H1 (cell line): ENCODE measurements around the gene CD300A. TPM values are rescaled to one million over a fixed set of nuclear protein-coding genes. Genes with fewer than 3 reads are reported as not detected.

Experiments
- CTCF ChIA-PET: fragments of 300-600 bp; sonication (Branson Sonifier 250); formaldehyde crosslinking; loops from one replicate; lab custom pipeline; 2021; ENCODE audit not compliant: partially characterized antibody; lab: Charles Lee
- POLR2A ChIA-PET: fragments of 300-600 bp; sonication (Branson Sonifier 250); formaldehyde crosslinking; loops from one replicate; lab custom pipeline; 2021; ENCODE audit warnings: inconsistent platforms; ENCODE audit not compliant: partially characterized antibody; lab: Charles Lee
- DNase-seq, 2 experiments: peaks; one replicate each; pipeline versions ENCODE4 v3.0.0 to v3.0.0-alpha.2; 2010 to 2022; ENCODE audit warnings: low spot score in 2 of 2, low read depth in 1 of 2, mixed read lengths in 1 of 2
- FAIRE-seq: peaks from 2 replicates; lab custom pipeline; 2011; peaks lifted over from hg19 to GRCh38; lab: Jason Lieb, UNC
- H2AFZ ChIP-seq: 2 replicates; pipeline ENCODE4 v1.8.1; 2012; ENCODE audit warnings: low read length, inconsistent platforms
- H2AK5ac ChIP-seq: 2 replicates; pipeline ENCODE4 v1.6.1; 2013; ENCODE audit warnings: low read depth, low read length
- H2BK120ac ChIP-seq: replicated peaks from 2 replicates; pipeline ENCODE3; 2013; ENCODE audit warnings: low read depth, low read length, inconsistent platforms
- H2BK12ac ChIP-seq: 2 replicates; pipeline ENCODE4 v1.6.1; 2013; ENCODE audit warnings: low read depth, low read length
- H2BK15ac ChIP-seq: 2 replicates; pipeline ENCODE4 v1.6.1; 2013; ENCODE audit warnings: low read length
- H2BK20ac ChIP-seq: 2 replicates; pipeline ENCODE4 v1.6.1; 2013; ENCODE audit warnings: low read length
- H2BK5ac ChIP-seq: 2 replicates; pipeline ENCODE4 v1.6.1; 2013; ENCODE audit warnings: low read depth, low read length
- H3K14ac ChIP-seq: 2 replicates; pipeline ENCODE4 v1.6.1; 2013; ENCODE audit warnings: inconsistent platforms; ENCODE audit not compliant: insufficient read length
- H3K18ac ChIP-seq: 2 replicates; pipeline ENCODE4 v1.6.1; 2013; ENCODE audit warnings: low read length; ENCODE audit errors: extremely low read depth
- H3K23ac ChIP-seq: 2 replicates; pipeline ENCODE4 v1.6.1; 2013; ENCODE audit warnings: inconsistent platforms; ENCODE audit not compliant: insufficient read length
- H3K23me2 ChIP-seq: 2 replicates; pipeline ENCODE4 v1.6.1; 2013; ENCODE audit warnings: low read depth, low read length
- H3K27ac ChIP-seq: 2 replicates; pipeline ENCODE4 v1.6.1; 2011; ENCODE audit warnings: low read depth, low read length, inconsistent platforms
- H3K27me3 ChIP-seq, 4 experiments: replicated peaks in 1 of 4; 1 replicate in 1 of 4; 2 replicates in 3 of 4; pipeline versions ENCODE4 v1.6.1 to v1.8.1; 2011 to 2013; ENCODE audit warnings: low read length in 3 of 4, mild to moderate bottlenecking in 3 of 4, inconsistent platforms in 2 of 4, mixed read lengths in 2 of 4, moderate library complexity in 1 of 4; ENCODE audit not compliant: control insufficient read depth in 3 of 4, insufficient read depth in 3 of 4; ENCODE audit errors: extremely low read depth in 1 of 4
- H3K36me3 ChIP-seq, 4 experiments: 2 replicates each; pipeline versions ENCODE4 v1.6.1 to v1.8.1; 2011 to 2013; ENCODE audit warnings: mild to moderate bottlenecking in 4 of 4, low read length in 3 of 4, moderate library complexity in 2 of 4, control low read depth in 1 of 4, inconsistent platforms in 1 of 4; ENCODE audit not compliant: insufficient read depth in 4 of 4, control insufficient read depth in 2 of 4
- H3K4ac ChIP-seq: replicated peaks from 2 replicates; pipeline ENCODE3; 2013; ENCODE audit warnings: low read length, low read depth, mixed read lengths, inconsistent platforms; ENCODE audit not compliant: insufficient read length
- H3K4me1 ChIP-seq, 4 experiments: replicated peaks in 1 of 4; 1 replicate in 1 of 4; 2 replicates in 3 of 4; pipeline versions ENCODE4 v1.6.1 to v1.8.1; 2011 to 2013; ENCODE audit warnings: low read length in 3 of 4, inconsistent platforms in 2 of 4, mixed read lengths in 1 of 4; ENCODE audit not compliant: insufficient read depth in 4 of 4, control insufficient read depth in 3 of 4
- H3K4me2 ChIP-seq, 2 experiments: 2 replicates each; pipeline versions ENCODE4 v1.6.1 to v1.8.1; 2011 to 2013; ENCODE audit warnings: low read depth in 2 of 2, low read length in 2 of 2, control low read depth in 1 of 2, inconsistent platforms in 1 of 2, mild to moderate bottlenecking in 1 of 2; ENCODE audit not compliant: insufficient read depth in 1 of 2
- H3K4me3 ChIP-seq, 4 experiments: fragments of 200-600, 300-600 bp in 1 of 4; sonication (generic), shearing (Covaris generic), sonication (Bioruptor Twin) in 1 of 4; 2 replicates each; pipeline versions ENCODE4 v1.5.1 to v1.8.1; 2011 to 2016; ENCODE audit warnings: low read length in 4 of 4, low read depth in 3 of 4, control low read depth in 2 of 4, inconsistent platforms in 2 of 4, mild to moderate bottlenecking in 2 of 4, mixed read lengths in 1 of 4, moderate library complexity in 1 of 4; ENCODE audit not compliant: insufficient read depth in 2 of 4; ENCODE audit errors: extremely low read depth in 1 of 4
- H3K56ac ChIP-seq: replicated peaks from 2 replicates; pipeline ENCODE3; 2013; ENCODE audit warnings: low read depth, mild to moderate bottlenecking, mixed read lengths, low read length, inconsistent platforms; ENCODE audit not compliant: insufficient read length
- H3K79me1 ChIP-seq: 2 replicates; pipeline ENCODE4 v1.6.1; 2013; ENCODE audit warnings: low read depth, low read length, control low read depth
- H3K79me2 ChIP-seq, 2 experiments: 2 replicates each; pipeline versions ENCODE4 v1.6.1 to v1.8.1; 2012 to 2013; ENCODE audit warnings: low read length in 2 of 2, mild to moderate bottlenecking in 2 of 2, inconsistent platforms in 1 of 2; ENCODE audit not compliant: insufficient read depth in 2 of 2, control insufficient read depth in 1 of 2
- H3K9ac ChIP-seq, 4 experiments: replicated peaks in 1 of 4; 1 replicate in 1 of 4; 2 replicates in 3 of 4; pipeline versions ENCODE4 v1.6.1 to v1.8.1; 2011 to 2013; ENCODE audit warnings: low read depth in 3 of 4, low read length in 3 of 4, control low read depth in 2 of 4, mild to moderate bottlenecking in 2 of 4, moderate library complexity in 2 of 4, inconsistent platforms in 1 of 4; ENCODE audit errors: extremely low read depth in 1 of 4
- H3K9me3 ChIP-seq, 2 experiments: 2 replicates each; pipeline versions ENCODE4 v1.6.1 to v1.8.1; 2012 to 2013; ENCODE audit warnings: mild to moderate bottlenecking in 2 of 2, moderate library complexity in 2 of 2, control low read depth in 1 of 2, inconsistent platforms in 1 of 2, low read depth in 1 of 2, low read length in 1 of 2, mixed read lengths in 1 of 2; ENCODE audit not compliant: insufficient read depth in 2 of 2
- H4K20me1 ChIP-seq, 2 experiments: replicated peaks in 1 of 2; 2 replicates each; pipeline versions ENCODE3 to v1.8.1; 2011 to 2013; ENCODE audit warnings: inconsistent platforms in 2 of 2, low read length in 2 of 2, mild to moderate bottlenecking in 1 of 2; ENCODE audit not compliant: insufficient read depth in 2 of 2, control insufficient read depth in 1 of 2
- H4K5ac ChIP-seq: 2 replicates; pipeline ENCODE4 v1.6.1; 2013; ENCODE audit warnings: low read length, low read depth, mixed read lengths, inconsistent platforms; ENCODE audit not compliant: insufficient read length
- H4K8ac ChIP-seq: 2 replicates; pipeline ENCODE4 v1.8.0; 2013; ENCODE audit warnings: mild to moderate bottlenecking, moderate library complexity, low read length, inconsistent platforms; ENCODE audit not compliant: insufficient read depth; ENCODE audit errors: extremely low read depth
- H4K91ac ChIP-seq: replicated peaks from 2 replicates; pipeline ENCODE3; 2013; ENCODE audit warnings: low read length, mixed read lengths, inconsistent platforms; ENCODE audit not compliant: insufficient read length
- PHF8 ChIP-seq: fragments of 200-600 bp; sonication (generic); conservative IDR thresholded peaks from 2 replicates; pipeline ENCODE4 v1.7.1; 2012; ENCODE audit warnings: low read depth, mild to moderate bottlenecking, inconsistent platforms, low read length, moderate library complexity
- SUZ12 ChIP-seq: fragments of 200-600 bp; sonication (generic); IDR thresholded peaks from 2 replicates; pipeline ENCODE4 v1.6.1; 2012; ENCODE audit warnings: mild to moderate bottlenecking, inconsistent platforms, low read length, moderate library complexity, mixed read lengths
- WGBS, 2 experiments: shearing (Covaris generic) in 1 of 2; methylation state at CpG; one replicate each; pipeline versions ENCODE4 v1.1.6 to v1.1.7; 2013 to 2015; ENCODE audit warnings: low lambda C conversion rate in 2 of 2, mixed read lengths in 2 of 2, inconsistent platforms in 1 of 2, low coverage in 1 of 2, missing lambda C conversion rate in 1 of 2; ENCODE audit not compliant: insufficient replicate concordance in 2 of 2, insufficient coverage in 1 of 2, insufficient read length in 1 of 2; ENCODE audit errors: extremely low coverage in 1 of 2, missing lambda C conversion rate in 1 of 2; 5-methylcytosine and 5-hydroxymethylcytosine counted together
- polyA plus RNA-seq, 7 experiments: library from polyadenylated mRNA; depleted of rRNA in 3 of 7; stranded (reverse) in 5 of 7; unstranded in 2 of 7; fragments of >200 nt in 5 of 7; fragments of 200-250 nt in 2 of 7; gene quantifications; 1 replicate in 5 of 7; 2 replicates in 1 of 7; 4 replicates in 1 of 7; pipeline versions ENCODE4 v1.2.1 to v1.2.3, GENCODE V29; 2011 to 2013; ENCODE audit warnings: missing spikeins in 2 of 7, mixed read lengths in 2 of 7
- total RNA-seq: library from RNA; stranded (reverse); fragmentation: NEBNext Ultra II Directional; extraction: Animal tissue kit (Norgen Biotek cat#: 25700); gene quantifications from 2 replicates; pipeline ENCODE4 v1.2.1, GENCODE V29; 2021

CD300A gene
- total and polyA plus RNA-seq, 2 of the 8 experiments (the other 6 are each of a cell fraction or from before 2014, with no cell fraction given), result 0.52 to 1.3 TPM

DNA sequence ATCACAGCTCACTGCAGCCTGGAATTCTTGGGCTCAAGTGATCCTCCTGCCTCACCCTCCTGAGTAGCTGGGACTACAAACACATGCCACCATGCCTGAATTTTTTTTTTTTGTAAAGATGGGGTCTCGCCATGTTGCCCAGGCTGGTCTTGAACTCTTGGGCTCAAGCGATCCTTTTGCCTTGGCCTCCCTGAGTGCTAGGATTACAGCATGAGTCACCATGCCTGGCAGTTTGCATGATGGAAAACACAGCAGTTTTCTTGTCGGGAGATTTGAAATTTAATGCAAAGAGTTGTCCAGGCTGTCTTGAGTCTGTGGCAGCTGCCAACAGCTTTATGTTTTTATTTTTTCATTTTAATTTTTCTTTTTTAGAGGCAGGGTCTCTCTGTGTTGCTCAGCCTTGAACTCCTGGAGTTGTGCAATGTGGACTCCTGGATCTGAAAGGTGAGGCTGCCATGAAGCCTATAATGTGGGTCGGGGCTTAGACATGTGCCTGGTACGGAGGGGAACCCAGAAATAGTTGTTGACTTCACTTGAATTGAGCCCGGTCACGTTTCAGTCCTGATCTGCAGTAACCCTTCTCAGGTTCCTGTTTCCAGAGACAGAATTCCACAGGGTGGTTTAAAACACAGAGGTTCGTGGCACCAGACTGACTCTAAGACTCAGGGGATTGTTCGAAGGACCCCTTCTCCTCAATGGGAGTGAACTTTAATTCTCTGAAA, 18.7 kb downstream of the CD300A start:
- no peak overlapping the region for H2BK5ac ChIP-seq
- H3K4me1 ChIP-seq, result no peaks in the 10 kb centered on the region
- H3K27me3 ChIP-seq, result no peaks in the 10 kb centered on the region
- 83% methylated on average over 9 of the region's 9 CpGs; no CpG with 5 or more reads in 1 of the 2 experiments for WGBS, 2 experiments
- no peak for TF ChIP-seq PHF8
- TF ChIP-seq SUZ12, result no peak
- no peak overlapping the region for H3K18ac ChIP-seq
- H2AFZ ChIP-seq, result no peak overlapping the region
- no peak overlapping the region for H3K23ac ChIP-seq
- H3K23me2 ChIP-seq, result no peaks in the 10 kb centered on the region
- no peak overlapping the region for H2AK5ac ChIP-seq
- H3K79me1 ChIP-seq, result no peaks in the 10 kb centered on the region
- no peak overlapping the region for H2BK15ac ChIP-seq
- CTCF ChIA-PET, result interaction anchor here (0.6 to 6.0 kb wide), 7 partner anchors 8 to 177 kb away, joined by 3 to 29 read pairs (median 9); partner anchors contain the start of gene GPR142
- no peak overlapping the region for H3K4me3 ChIP-seq
- H4K8ac ChIP-seq, result no peak overlapping the region
- no peak for FAIRE-seq
- no peaks in the 10 kb centered on the region for H4K20me1 ChIP-seq
- no peak overlapping the region for H3K4me2 ChIP-seq
- H4K5ac ChIP-seq, result no peak overlapping the region
- H2BK20ac ChIP-seq, result no peak overlapping the region
- no peak for DNase-seq
- H3K27ac ChIP-seq, result no peak overlapping the region
- H2BK12ac ChIP-seq, result no peak overlapping the region
- no peak overlapping the region for H4K91ac ChIP-seq
- H3K36me3 ChIP-seq, result no peaks in the 10 kb centered on the region
- no peak overlapping the region for H3K14ac ChIP-seq
- H3K56ac ChIP-seq, result no peak overlapping the region
- H3K79me2 ChIP-seq, result no peaks in the 10 kb centered on the region
- POLR2A ChIA-PET, result interaction anchor here (0.6 to 1.2 kb wide), 2 partner anchors 106 to 400 kb away, joined by 4 read pairs; no protein-coding TSS in a partner anchor
- no peak overlapping the region for H3K4ac ChIP-seq
- no peak overlapping the region for H3K9ac ChIP-seq
- H3K9me3 ChIP-seq, result no peaks in the 10 kb centered on the region; a peak in 1 of 4 replicates
- H2BK120ac ChIP-seq, result no peak overlapping the region
